Measurements from ENCODE around the gene LGR4.
A peak's percentile ranks its signal among the peaks of the same experiment; 100 is the strongest.
"Not testable (repeated sequence)": the region's sequence is repeated elsewhere in the genome, so short reads cannot be mapped to it uniquely, and the experiment has no call there.

LGR4 gene

GRCh38 chr11:27472398-27473016 lies at the start of gene LGR4:
Gene LGR4, minus strand, starts transcription at chr11:27472790. Its CDS starts 488 bp downstream, at chr11:27472302.
- DNase-seq (ENCODE audit: low spot score): peak; percentile 96

GRCh38 chr11:27520226-27520625 lies 47.6 kb upstream of the LGR4 start:
- no peak for DNase-seq (ENCODE audit: low spot score)

DNA sequence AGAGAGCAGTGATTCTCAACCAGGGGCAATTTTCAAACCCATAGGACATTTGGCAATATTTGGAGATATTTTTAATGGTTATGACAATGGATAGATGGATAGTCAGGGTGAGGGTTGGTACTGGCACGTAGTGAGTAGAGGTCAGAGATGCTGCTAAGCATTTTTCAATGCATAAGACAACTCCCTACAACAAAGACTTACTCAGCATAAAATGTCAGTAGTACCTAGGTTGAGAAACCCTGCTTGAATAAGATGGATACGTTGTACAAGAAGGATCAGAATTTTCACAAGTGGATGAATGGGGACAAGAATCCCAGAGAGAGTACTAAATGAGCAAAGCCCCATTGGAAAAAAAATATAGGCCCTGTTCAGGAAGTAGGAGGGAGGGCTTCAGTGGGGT lies 45.9 kb upstream of the LGR4 start:
- no peak for DNase-seq (ENCODE audit: low spot score)

DNA sequence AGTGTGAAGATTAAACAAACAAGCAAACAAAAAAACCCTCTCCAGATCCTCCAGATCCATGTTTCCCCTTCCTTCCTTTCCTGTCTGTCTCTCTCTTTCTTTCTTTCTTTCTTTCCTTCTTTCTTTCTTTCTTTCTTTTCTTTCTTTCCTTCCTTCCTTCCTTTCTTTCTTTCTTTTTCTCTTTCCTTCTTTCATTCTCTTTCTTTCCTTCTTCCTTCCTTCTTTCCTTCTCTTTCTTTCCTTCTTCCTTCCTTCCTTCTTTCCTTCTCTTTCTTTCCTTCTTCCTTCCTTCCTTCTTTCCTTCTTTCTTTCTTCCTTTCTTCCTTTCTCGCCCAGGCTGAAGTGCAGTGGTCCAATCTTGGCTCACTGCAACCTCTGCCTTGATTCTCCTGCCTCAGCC lies 44.9 kb upstream of the LGR4 start:
- not testable (repeated sequence) for DNase-seq (ENCODE audit: low spot score)

DNA sequence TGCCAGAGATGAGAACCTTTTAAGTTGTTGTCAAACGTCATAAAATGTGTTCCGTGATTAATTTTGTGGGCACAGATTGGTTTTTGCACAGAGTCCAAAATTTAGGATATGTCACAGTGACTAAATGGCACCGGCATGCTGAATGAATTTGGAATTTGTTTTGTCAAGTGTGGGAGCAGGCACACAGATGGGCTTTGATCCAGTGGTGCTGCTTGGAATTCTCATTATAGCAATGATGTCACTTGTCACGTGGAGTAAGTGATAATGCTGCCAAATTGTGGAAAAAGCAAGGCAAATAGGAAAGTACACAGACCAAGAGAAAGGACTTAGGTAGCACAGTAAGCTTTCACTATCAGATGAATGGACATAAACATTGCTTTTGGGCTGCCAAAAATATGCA lies 42.0 kb upstream of the LGR4 start:
- no peak for DNase-seq (ENCODE audit: low spot score)

- no peak for DNase-seq (ENCODE audit: low spot score)
These were observed 41.5 kb upstream of the LGR4 start for GRCh38 chr11:27514076-27514475.

GRCh38 chr11:27513389-27513788 lies 40.8 kb upstream of the LGR4 start:
- DNase-seq (ENCODE audit: low spot score): no peak

GRCh38 chr11:27512238-27512637 lies 39.6 kb upstream of the LGR4 start:
- no peak for DNase-seq (ENCODE audit: low spot score)

DNA sequence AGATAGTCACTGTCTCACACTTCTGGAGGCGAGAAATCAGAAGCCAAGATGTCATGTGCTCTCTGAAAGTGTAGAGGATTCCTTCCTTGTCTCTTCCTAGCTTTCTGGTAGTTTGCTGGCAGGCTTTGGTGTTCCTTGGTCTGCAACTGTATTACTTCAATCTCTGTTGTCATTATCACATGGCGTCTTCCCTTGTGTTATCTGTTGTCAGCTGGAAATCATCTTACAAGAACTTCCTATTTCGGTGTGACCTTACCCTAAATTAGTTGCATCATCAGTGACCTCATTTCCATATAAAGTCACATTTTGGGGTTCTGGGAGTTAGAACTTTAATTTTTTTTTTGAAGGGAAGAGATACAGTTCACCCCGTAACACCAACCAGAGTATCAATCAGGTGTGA lies 37.3 kb upstream of the LGR4 start:
- DNase-seq (ENCODE audit: low spot score): no peak

- DNase-seq (ENCODE audit: low spot score): no peak
These were observed 35.1 kb upstream of the LGR4 start for GRCh38 chr11:27507557-27508322.

- DNase-seq (ENCODE audit: low spot score): peak; percentile 96
These were observed 33.9 kb upstream of the LGR4 start, which contains the start of gene LIN7C for GRCh38 chr11:27506200-27507182. Gene LIN7C, minus strand, starts transcription at chr11:27506769. Its CDS starts 17 bp downstream, at chr11:27506752.

GRCh38 chr11:27505781-27506180 lies 33.2 kb upstream of the LGR4 start:
- DNase-seq (ENCODE audit: low spot score): no peak

GRCh38 chr11:27504205-27504604 lies 31.6 kb upstream of the LGR4 start:
- no peak for DNase-seq (ENCODE audit: low spot score)

GRCh38 chr11:27501100-27501499 lies 28.5 kb upstream of the LGR4 start:
- DNase-seq (ENCODE audit: low spot score): no peak

GRCh38 chr11:27497911-27498310 lies 25.3 kb upstream of the LGR4 start:
- no peak for DNase-seq (ENCODE audit: low spot score)

DNA sequence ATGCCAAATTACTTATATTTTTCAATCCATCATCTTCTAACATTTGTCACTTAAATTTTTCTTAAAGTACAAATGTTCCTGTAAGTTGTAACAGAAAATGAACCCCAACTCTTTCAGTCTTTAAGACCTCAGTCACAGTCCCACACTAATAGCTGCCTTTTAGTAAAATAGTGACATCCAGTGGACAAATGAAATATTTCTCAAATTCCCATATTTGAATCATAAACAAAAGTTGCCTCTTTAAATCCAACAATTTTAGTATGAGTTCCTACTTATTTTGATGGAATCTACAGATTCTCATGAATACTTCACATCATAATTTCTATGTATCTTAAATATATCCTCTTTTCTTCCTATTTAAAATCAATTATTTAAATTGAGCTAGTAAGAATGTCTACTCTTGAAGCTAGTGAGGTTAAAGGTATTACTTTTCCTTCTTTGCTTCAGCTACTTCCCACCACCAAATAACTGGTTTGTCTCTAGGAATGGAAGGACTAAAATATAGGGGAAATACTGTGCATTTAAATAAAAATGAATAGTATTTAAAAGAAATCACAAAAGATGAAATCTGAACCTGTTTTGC lies 24.8 kb upstream of the LGR4 start:
- peak; percentile 31 for DNase-seq (ENCODE audit: low spot score)

DNA sequence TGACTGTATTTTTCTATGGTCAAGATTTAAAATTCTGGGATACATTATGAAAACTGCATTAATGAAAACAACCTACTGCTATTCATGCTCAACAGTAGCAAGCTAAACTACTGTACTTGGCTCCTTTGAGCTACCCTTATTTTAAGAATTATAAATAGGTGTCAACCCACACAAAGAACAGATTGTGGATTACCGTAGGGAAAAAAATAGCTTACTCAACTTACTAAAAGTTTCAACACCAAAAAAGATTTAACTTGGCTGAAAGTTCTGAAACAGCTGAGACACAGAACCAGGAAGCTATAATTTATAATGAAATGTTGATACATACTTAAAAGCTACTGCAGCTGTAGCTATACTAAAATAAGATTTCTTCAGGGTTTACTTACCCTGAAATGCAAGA lies 23.9 kb upstream of the LGR4 start:
- DNase-seq (ENCODE audit: low spot score): no peak

GRCh38 chr11:27495710-27496300 lies 23.2 kb upstream of the LGR4 start:
- DNase-seq (ENCODE audit: low spot score): no peak

GRCh38 chr11:27489092-27489491 lies 16.5 kb upstream of the LGR4 start:
- DNase-seq (ENCODE audit: low spot score): no peak

GRCh38 chr11:27487706-27488105 lies 15.1 kb upstream of the LGR4 start:
- DNase-seq (ENCODE audit: low spot score): no peak

DNA sequence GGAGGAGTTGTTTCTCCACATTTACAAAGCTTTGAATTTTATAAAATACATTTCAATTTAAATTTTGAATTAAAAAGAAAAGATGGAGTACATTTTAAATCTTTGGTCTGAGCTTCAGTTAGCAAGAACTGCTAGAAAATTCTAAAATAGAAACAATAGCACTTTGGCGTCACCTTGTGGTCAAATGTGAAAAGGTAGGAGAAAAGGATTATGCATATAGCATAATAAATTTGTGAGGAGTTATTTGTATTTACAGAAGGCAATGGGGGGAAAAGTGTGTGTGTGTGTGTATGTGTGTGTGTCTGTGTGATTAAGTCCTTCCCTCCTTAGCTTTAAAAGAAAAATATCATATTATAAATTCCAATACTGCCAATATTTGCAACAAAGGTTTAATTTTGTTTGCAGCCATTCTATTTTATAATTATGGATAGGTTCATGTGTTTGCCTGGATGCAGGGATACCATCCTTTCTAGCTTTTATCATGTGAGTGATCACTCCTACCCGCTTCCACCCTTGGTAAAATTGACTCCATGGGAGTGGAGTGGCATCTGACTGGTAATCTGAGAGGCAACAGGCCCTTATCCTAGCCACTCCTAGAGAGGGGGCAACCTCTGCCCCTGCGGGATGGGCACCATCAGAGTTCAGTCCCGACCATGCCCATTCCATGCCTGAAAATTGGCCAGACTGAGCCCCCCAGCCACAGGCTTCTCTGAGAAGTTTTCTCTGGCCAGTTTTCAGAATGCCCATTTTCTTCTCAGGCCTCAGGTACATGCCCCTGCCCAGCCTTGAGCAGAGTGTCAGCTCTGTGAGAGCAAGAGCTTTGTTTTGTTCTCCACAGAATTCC lies 13.6 kb upstream of the LGR4 start:
- DNase-seq (ENCODE audit: low spot score): peak; percentile 62
